ENCODE data around the gene SNX30. TPM values are rescaled to one million over a fixed set of nuclear protein-coding genes. Genes with fewer than 3 reads are reported as not detected.

SNX30 gene
- total RNA-seq, 4 donors from 2014 or later, result 6.2 to 18.2 (median 10.4) TPM

DNA sequence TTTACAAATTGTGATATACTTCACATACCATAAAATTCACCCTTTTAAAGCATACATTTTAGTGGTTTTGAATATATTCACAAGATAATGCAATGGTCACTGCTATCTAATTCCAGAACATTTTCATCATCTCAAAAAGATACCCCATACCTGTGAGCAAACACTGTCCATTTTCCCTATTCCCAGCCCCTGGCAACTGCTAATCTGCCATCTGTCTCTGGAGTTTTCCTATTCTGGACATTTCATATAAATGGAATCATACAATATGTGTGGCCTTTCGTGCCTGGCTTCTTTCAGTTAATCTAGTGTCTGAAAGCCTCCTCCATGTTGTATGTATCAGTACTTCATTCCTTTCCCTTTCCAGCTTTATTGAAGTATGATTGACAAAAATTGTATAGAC, 14.7 kb downstream of the SNX30 start:
- Histone ChIP-seq H3K27ac (no peak overlapping the region), H3K4me3 (no peak overlapping the region), H3K36me3 (no peaks in the 10 kb centered on the region), H3K4me1 (no peaks in the 10 kb centered on the region), H3K9me3 (no peaks in the 10 kb centered on the region), H3K27me3 (no peaks in the 10 kb centered on the region)
- ATAC-seq, result no peak
- TF ChIP-seq EP300 (IDR thresholded peaks at IDR 0.05) (no peak), POLR2AphosphoS5 (IDR thresholded peaks at IDR 0.05) (no peak), POLR2A (IDR thresholded peaks at IDR 0.05) (no peak)
- TF ChIP-seq, protein P1, sequence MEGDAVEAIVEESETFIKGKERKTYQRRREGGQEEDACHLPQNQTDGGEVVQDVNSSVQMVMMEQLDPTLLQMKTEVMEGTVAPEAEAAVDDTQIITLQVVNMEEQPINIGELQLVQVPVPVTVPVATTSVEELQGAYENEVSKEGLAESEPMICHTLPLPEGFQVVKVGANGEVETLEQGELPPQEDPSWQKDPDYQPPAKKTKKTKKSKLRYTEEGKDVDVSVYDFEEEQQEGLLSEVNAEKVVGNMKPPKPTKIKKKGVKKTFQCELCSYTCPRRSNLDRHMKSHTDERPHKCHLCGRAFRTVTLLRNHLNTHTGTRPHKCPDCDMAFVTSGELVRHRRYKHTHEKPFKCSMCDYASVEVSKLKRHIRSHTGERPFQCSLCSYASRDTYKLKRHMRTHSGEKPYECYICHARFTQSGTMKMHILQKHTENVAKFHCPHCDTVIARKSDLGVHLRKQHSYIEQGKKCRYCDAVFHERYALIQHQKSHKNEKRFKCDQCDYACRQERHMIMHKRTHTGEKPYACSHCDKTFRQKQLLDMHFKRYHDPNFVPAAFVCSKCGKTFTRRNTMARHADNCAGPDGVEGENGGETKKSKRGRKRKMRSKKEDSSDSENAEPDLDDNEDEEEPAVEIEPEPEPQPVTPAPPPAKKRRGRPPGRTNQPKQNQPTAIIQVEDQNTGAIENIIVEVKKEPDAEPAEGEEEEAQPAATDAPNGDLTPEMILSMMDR (IDR thresholded peaks at IDR 0.05), result no peak
- WGBS, 2 donors (ENCODE audit: low coverage in 1 of 2), result 77 to 100% methylated on average over 1 of the region's 1 CpG

DNA sequence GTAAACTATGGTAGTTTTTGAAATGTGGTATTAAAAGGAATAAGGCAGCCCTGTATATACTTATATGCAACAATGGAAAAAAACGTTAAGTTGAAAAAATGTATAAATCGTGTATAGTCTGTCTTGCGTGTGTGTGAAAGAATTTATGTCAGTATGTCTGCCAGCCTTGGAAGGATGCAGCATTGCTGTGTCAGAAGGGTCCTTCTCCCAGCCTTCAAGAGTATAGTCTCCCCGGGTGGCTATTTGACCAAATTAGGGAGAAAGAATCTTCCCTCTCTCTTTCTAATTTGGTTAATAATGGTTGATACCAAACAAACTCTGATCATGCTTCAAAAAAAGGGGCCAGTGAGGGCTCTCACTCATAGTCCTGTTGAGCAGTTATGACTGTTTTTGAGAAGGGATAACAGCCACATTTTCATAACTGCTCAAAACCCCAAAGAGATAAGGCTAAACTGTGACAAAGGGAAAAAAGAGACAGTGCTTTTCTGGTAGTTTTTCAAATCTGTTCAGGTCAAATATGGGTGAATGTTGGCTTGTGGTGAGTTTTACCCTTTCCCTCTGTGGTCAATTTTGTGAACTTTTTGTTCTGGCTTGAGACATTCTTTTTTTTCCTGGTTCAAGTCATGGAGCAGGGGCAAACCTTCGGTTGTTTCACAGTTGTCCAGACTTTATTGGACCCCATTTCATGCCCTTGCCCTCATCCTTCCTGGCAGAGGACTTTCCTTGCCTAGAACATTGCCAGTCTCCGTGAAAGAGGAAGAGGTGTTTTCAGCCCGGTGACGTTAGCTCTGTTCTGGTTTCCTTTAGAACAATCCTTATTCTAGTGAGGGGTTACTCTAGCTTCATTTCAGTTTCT, 21.0 kb downstream of the SNX30 start:
- peaks cover 0 to 25% (median 13%) of the 10 kb centered on the region in 3 donors for H3K4me1 ChIP-seq
- no peak overlapping the region for H3K4me3 ChIP-seq
- no peaks in the 10 kb centered on the region for H3K9me3 ChIP-seq
- H3K27me3 ChIP-seq, result no peaks in the 10 kb centered on the region
- no peaks in the 10 kb centered on the region for H3K36me3 ChIP-seq
- 50 to 61% methylated on average over 4 to 5 of the region's 8 CpGs for WGBS, 2 donors (ENCODE audit: low coverage in 1 of 2)
- TF ChIP-seq, protein P1 (IDR thresholded peaks at IDR 0.05), result no peak
- TF ChIP-seq POLR2A (IDR thresholded peaks at IDR 0.05) (no peak), EP300 (IDR thresholded peaks at IDR 0.05) (no peak), POLR2AphosphoS5 (IDR thresholded peaks at IDR 0.05) (no peak)
- no peak overlapping the region for H3K27ac ChIP-seq
- no peak for ATAC-seq

DNA sequence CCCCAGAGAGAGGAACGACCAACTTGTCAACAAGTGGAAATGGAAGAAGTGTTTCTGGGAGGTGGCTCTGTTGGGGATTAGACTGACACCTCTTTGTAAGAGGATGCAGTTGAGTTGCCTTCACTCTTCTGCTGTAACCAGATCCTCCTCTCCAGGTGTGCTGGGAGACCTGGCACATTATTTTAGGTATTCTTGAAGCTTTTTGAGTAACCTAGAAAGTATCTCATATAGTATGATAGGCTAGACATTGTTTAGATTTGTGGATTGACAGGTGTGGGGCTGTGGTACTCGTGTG, 21.6 kb downstream of the SNX30 start:
- 60 to 71% methylated on average over 1 to 2 of the region's 2 CpGs for WGBS, 2 donors (ENCODE audit: low coverage in 1 of 2)
- no peaks in the 10 kb centered on the region for H3K36me3 ChIP-seq
- H3K4me1 ChIP-seq, result peaks cover 0 to 25% (median 13%) of the 10 kb centered on the region in 3 donors
- H3K27ac ChIP-seq, result no peak overlapping the region
- no peaks in the 10 kb centered on the region for H3K9me3 ChIP-seq
- TF ChIP-seq, protein P1 (IDR thresholded peaks at IDR 0.05), result no peak
- TF ChIP-seq POLR2AphosphoS5 (IDR thresholded peaks at IDR 0.05) (no peak), POLR2A (IDR thresholded peaks at IDR 0.05) (no peak), EP300 (IDR thresholded peaks at IDR 0.05) (no peak)
- ATAC-seq, result no peak
- no peak overlapping the region for H3K4me3 ChIP-seq
- H3K27me3 ChIP-seq, result no peaks in the 10 kb centered on the region

DNA sequence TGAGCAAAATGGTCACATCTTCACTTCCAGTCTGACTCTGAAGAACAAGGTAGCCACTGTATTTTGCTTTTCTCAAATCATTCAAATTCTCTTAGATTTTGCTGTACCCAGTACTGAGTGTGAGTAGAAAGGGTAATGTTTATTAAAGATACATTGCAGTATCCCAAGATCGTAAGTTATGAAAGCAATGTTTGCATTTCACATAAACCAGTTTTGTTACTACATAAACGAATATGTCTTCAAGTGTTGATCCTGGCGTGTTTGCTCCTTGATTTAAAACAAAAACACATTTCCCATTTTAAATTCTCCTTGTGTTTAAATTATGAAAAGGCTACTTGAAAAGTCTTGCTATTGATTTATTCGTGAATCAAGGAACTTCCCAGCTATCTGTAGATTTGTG, 22.0 kb downstream of the SNX30 start:
- Histone ChIP-seq H3K4me3 (no peak overlapping the region), H3K27me3 (no peaks in the 10 kb centered on the region), H3K9me3 (no peaks in the 10 kb centered on the region), H3K36me3 (no peaks in the 10 kb centered on the region), H3K27ac (no peak overlapping the region), H3K4me1 (peaks cover 0 to 25% (median 13%) of the 10 kb centered on the region in 3 donors)
- WGBS, 2 donors (ENCODE audit: low coverage in 1 of 2), result 39 to 77% methylated on average over 4 of the region's 4 CpGs
- TF ChIP-seq POLR2AphosphoS5 (IDR thresholded peaks at IDR 0.05) (no peak), POLR2A (IDR thresholded peaks at IDR 0.05) (no peak), EP300 (IDR thresholded peaks at IDR 0.05) (no peak)
- TF ChIP-seq, protein P1 (IDR thresholded peaks at IDR 0.05), result no peak
- ATAC-seq, result no peak

All from gastroesophageal sphincter (tissue), 4 donors.